HG03575 (cell line): ENCODE data around the gene RNF38.
"Not testable (repeated sequence)": the region's sequence is repeated elsewhere in the genome, so short reads cannot be mapped to it uniquely, and the experiment has no call there.

Source experiments
- ATAC-seq: cut with Tn5 transposase; IDR thresholded peaks from one replicate; pipeline ENCODE4 v1.9.1; 2021; ENCODE audit not compliant: unreplicated experiment, insufficient number of reproducible peaks, low FRiP score; ENCODE audit errors: extremely low read depth

RNF38 gene

DNA sequence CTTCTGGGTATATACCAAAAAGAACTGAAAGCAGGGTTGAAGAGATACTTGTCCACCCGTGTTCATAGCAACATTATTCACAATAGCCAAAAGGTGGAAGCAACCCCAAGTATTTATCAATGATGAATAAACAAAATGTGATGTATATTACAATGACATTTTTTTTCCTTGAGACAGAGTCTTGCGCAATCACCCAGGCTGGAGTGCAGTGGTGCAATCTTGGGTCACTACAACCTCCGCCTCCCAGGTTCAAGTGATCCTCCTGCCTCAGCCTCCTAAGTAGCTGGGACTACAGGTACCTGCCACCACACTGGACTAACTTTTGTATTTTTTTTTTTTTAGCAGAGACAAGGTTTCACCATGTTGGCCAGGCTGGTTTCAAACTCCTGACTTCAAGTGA, 11.3 kb upstream of the RNF38 start:
- not testable (repeated sequence) for ATAC-seq

DNA sequence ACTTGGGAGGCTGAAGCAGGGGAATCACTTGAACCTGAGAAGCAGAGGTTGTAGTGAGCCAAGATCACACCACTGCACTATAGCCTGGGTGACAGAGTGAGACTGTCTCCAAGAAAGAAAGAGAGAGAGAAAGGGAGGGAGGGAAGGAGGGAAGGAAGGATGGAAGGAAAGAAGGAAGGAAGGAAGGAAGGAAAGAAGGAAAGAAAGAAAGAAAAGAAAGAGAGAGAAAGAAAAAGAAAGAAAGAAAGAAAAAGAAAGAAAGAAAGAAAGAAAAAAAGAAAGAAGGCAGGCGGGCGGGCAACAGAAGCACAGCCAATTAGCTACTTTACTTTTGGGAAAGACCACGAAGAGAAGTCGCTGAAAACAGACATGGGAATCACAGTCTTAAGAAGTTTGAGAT, 9.0 kb upstream of the RNF38 start:
- not testable (repeated sequence) for ATAC-seq

DNA sequence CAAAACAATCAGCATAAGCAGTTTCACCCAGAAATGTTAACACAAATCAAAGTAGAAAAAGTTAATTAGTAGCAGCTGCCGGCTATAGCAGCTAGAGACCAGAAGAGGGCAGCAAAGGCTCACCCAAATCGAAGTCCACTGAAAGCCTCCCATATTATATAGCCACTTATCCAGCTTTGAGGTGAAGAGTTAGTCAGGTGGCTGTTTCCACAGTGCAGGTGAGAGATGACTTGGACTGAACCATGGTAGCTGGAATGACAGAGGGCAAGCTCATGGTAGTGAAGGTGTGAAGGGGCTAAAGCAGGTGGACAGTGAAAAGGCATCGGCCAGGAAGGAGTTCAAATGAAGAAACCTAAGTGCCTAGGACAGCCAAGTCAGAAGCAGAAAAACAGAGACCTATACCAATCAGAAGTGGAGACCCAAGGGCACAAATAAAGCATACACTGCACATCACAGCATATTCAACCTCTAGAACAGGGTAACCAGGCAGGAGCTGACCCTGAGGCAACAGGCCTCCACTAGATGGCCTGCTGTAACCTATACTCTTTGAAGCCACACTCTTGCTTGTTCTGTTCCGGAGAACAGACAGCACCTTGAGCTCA, 7.2 kb upstream of the RNF38 start:
- ATAC-seq: no peak

DNA sequence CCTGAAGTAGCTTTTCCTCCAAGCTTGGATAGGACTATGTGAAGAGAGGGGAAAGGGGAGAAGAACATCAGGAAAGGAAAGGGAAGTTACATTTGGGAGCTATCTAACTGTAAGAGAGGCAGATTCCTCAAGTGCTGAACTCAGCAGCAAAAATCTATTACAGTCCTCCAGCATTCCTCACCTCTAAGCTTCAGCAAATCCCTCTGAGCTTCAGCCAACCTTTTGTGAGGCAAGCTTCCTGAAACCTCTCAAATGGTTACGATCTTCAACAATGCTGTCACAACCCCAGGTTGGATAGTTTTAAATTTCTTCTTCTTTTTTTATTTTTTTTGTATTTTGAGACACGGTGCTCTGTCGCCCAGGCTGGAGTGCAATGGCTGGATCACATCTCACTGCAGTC, 2.5 kb upstream of the RNF38 start:
- ATAC-seq: no peak

DNA sequence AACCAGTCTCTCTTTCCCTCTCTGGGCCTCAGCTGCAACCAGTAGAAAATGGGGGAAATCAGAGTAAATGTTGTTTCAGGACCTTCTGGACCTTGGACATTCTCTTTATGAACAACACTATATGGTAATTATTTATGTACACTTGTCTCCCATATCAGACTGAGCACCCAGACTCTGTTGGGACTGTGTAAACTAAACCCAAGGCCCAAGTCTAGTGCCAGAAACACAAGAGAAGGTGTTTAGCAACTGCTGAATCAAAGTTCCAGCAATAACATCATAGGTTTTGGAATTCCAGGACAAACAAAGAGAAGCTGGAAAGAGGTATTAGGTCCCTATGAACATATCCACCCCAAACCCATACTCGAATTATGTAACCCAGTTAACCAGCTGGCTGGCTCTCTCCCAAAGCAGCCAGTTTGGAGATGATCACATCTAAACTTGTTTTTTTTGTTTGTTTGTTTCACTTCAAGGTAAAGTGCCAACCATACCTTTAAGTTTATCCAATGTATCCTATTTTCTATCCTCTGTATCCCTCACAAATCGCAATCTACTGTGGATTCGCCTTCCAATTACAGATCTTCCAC, 1.9 kb upstream of the RNF38 start:
- no peak for ATAC-seq

DNA sequence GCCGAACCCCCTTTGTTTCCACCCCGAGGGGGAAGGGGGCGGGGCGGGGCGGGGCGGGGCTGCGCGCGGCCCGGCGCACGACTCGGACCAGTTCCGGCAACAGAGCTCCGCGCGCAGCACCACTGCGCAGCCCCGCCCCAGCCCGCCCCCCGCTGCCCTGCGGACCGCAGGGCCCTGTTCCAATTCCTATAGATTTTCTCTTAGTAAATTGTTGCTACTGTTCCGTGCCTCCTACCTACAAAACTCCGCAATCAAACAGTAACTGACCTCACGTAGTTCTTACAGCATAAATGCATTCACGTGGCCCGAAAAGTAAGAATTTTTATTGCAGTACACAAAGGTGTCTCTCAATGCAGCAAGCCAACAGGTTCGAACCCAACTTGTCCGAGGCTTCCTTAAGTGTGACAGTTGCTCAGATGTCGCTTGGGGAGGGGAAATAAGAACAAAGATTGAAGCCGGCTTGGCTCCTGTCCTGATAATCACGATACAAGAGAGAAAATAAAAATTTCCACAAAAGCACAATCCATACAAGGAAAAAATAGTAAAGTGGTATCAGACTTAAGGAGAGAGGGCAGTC, 1.2 kb upstream of the RNF38 start:
- ATAC-seq: no peak

DNA sequence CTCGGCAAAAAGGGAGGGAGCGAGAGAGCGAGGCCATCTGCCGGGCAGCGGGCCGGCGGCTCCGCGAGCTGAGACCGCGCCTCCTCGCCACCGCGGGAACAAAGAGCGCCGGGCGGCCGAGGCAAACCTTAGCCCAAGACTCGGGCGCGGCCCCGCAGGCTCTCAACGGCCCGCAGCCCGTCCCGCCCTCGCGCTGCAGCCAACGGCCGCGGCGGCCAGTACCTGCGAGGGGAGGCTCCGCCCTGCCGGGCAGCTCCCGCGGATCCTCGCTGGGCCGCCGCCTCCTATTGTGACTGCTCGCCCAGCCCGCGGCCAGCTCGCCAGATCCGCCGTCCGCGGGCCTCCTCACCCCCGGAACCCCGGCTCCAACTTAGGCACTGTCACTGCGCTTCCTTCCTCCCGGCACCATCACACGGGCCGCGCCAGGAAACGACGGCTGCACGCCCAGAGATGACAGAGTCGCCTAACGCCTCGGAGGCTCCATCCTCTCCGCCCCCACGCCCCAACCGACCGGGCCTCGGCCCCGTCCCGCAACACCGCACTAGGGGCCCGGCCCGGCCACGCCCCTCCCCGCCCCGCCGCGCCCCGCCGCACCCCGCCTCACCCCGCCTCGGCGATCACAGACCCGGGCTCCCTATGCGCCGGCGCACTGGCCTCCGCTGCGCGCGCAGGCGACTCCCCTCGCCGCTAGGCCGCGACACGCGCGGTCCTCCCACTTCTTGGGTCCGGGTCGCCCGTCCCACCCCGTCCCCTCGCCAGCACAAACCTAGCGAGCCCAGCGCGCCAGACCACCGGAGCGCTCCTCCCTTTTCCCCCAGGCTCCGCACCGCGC, 479 bp upstream of the RNF38 start:
- ATAC-seq: no peak

DNA sequence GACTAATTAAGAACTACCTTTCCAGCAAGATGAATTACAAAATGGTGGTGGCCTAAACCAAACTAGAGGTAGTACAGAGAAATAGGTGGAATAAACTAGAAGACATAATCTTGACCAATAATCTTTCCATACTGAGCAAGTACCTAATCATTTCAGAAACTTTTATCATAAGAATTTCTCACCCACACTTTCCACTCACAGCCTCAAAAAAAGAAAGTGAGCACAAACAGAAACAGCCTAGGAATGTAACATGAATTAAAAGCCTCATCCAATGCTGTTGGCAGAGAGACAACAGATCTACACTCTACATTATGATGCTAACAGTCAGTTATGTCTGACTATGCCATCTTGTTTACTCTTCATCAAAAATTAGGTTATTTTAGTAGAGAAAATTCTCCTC, 1.3 kb downstream of the RNF38 start:
- no peak for ATAC-seq

GRCh38 chr9:36396985-36397384, 3.1 kb downstream of the RNF38 start:
- no peak for ATAC-seq

- ATAC-seq: no peak
Observed at GRCh38 chr9:36392489-36392888, 7.6 kb downstream of the RNF38 start.

- ATAC-seq: no peak
Observed at GRCh38 chr9:36389590-36389989, 10.5 kb downstream of the RNF38 start.

DNA sequence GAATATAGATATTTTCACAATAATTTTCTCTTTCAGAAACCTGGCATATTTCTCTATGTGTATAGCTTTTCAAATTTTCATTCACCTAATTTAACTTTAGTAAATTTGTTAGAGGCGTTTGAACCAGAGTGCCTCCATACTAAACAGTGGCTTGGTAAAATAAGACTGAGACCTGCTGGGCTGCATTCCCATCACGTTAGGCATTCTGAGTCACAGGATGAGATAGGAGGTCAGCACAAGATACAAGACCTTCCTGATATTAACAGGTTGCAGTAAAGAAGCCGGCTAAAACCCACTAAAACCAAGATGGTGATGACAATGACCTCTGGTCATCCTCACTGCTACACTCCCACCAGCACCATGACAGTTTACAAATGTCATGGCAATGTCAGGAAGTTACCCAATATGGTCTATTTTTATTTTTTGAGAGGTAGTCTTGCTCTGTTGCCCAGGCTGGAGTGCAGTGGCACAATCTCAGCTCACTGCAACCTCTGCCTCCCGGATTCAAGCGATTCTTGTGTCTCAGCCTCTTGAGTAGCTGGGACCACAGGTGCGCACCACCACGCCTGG, 13.6 kb downstream of the RNF38 start:
- not testable (repeated sequence) for ATAC-seq

DNA sequence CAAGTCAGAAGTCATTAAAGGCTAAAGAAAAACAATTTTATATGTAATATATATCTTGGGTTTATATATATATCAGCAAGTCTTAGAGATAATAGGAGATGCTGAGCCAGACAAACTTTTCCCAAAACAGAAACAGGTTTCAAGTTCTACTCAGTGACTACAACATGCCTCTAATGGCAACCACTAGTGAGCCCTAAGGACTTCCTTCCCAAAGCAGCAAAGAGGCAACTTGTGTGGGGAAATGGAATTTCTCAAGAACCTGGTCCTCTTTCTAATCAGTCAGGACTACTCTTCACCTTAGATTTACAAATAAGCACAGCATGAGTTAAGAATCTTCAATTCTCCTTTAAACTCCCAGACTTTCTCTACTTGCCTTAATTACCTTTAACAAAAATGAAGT, 17.6 kb downstream of the RNF38 start:
- ATAC-seq: no peak

- no peak for ATAC-seq
Observed at GRCh38 chr9:36364577-36364976, 35.5 kb downstream of the RNF38 start.

GRCh38 chr9:36363448-36363847, 36.6 kb downstream of the RNF38 start:
- ATAC-seq: no peak

GRCh38 chr9:36358486-36358885, 41.6 kb downstream of the RNF38 start:
- no peak for ATAC-seq

- no peak for ATAC-seq
Observed at GRCh38 chr9:36357639-36358038, 42.4 kb downstream of the RNF38 start.

DNA sequence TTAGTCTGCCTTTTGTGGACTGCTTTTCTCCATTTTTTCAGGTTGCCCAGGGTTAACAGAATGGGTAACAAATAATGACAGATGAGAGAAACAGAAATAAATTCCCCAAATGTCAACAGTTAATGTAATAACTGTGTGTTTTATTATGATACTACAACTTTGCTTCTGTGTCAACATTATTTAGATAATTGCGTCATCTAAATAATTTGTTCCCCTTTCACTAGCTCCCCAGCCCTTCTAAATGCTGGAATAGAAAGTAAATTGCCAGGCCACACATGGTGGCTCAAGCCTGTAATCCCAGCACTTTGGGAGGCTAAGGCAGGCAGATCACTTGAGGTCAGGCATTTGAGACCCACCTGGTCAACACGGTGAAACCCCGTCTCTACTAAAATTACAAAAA, 53.5 kb downstream of the RNF38 start:
- no peak for ATAC-seq

DNA sequence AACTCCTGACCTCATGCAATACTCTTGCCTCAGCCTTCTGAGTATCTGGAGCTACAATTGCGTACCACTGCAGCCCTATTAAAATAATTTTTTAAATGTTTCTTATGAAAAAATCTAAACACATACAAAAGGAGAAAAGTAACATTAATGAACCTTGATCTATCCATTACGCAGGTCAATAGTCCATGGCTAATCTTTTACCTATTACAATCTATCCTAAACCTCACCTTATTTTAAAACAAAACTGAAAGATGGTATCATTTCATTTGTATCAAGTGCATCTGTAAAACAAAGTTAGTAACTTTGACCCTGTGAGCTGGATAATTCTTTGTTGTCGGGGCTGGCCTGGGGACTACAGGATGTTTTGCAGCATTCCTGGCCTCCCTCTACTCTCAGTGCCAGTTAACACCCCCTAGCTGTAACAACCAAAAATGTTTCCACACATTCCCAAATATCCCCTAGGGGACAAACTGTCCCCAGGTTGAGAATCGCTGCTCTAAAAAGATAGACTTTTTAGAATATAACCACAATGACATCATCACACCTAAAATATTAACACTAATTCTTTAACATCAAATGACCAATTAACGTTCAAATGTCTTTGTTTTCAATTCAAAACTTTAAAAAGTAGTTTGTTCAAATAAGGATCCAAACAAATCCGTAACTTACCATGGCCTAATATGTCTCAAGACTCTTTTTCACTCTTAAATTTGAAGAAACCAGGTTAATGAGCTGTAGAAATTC, 54.8 kb downstream of the RNF38 start:
- no peak for ATAC-seq
